ENCODE data around the gene COLEC11. TPM values are rescaled to one million over a fixed set of nuclear protein-coding genes. Genes with fewer than 3 reads are reported as not detected.

COLEC11 gene
- total and polyA plus RNA-seq, 9 of the 15 experiments (the other 6 are each of a cell fraction or from before 2014, with no cell fraction given), result 0.32 to 4.3 (median 1.8) TPM

DNA sequence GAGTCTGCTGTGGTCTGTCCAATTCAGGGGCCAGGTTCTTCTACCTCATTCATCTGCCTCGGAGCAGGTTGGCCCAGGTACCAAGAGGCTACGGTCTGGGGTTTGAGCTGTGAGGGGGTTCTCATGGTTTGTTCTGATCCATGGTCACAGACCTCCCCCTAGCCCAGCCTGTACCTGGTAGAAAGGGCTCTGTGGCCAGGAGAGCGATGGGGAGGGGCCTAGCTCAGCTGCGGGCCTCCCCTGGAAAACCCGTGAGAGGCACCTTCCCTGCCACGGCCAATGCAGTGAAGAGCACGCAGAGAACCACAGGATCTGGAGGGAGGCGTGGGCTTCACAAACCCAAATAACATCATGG, 43.5 kb downstream of the COLEC11 start:
- intact Hi-C loops (cut with micrococcal nuclease) (no loop called here), in situ Hi-C loops (cut with MboI) (no loop called here)
- peaks cover 12% of the 10 kb centered on the region; the same call in 1 of the 2 replicates for H4K20me1 ChIP-seq (replicated peaks; ENCODE audit: control insufficient read depth, insufficient read depth, low read length)
- no peak overlapping the region for H3K4me2 ChIP-seq (ENCODE audit: insufficient read depth, low read length)
- no peak overlapping the region for H3K4me3 ChIP-seq
- no TSS peak for BruUV-seq (replicated peaks)
- 0 out of 2 replicates have a peak, but pooled peaks cover 2% of the 10 kb centered on the region for H3K9me3 ChIP-seq (replicated peaks; ENCODE audit: control insufficient read depth, insufficient read depth, low read depth, low read length)
- H3K27ac ChIP-seq (ENCODE audit: extremely low read depth, low read depth, low read length), result no peak overlapping the region
- DNase-seq (ENCODE audit: extremely low read depth in 1 of 4, low spot score in 3 of 4), result no peak
- no peaks in the 10 kb centered on the region for H3K36me3 ChIP-seq (ENCODE audit: control insufficient read depth, insufficient read depth, low read length)
- no peaks in the 10 kb centered on the region for H3K9me1 ChIP-seq (ENCODE audit: control insufficient read depth, insufficient read depth, low read length)
- ChIA-PET POLR2A (interaction anchor here (1.2 kb wide), 1 partner anchor 16 kb away, joined by 6 read pairs; no protein-coding TSS in a partner anchor), CTCF (ENCODE audit: low intra/inter-chr PET ratio) (no interaction called here)
- H3K9ac ChIP-seq (ENCODE audit: insufficient read depth in 1 of 2, low read depth in 2 of 2, low read length in 2 of 2), result no peak overlapping the region
- peaks cover 0 to 30% of the 10 kb centered on the region in 2 experiments; a peak in 2 of 5 replicates for H3K4me1 ChIP-seq (replicated peaks in 1 of 2; ENCODE audit: control insufficient read depth in 2 of 2, insufficient read depth in 2 of 2, low read length in 2 of 2)
- WGBS (ENCODE audit: insufficient coverage, low coverage, missing lambda C conversion rate), result 6% methylated on average over 8 of the region's 8 CpGs
- no peaks in the 10 kb centered on the region for H3K79me2 ChIP-seq (ENCODE audit: control insufficient read depth, insufficient read depth, low read length)
- H2AFZ ChIP-seq (ENCODE audit: low read depth, low read length), result no peak overlapping the region
- no peak for ATAC-seq
- peaks cover 64 to 89% of the 10 kb centered on the region in 2 experiments for H3K27me3 ChIP-seq (ENCODE audit: control insufficient read depth in 2 of 2, insufficient read depth in 2 of 2, low read length in 2 of 2)
- FAIRE-seq, result no peak
- TF ChIP-seq, protein P1, sequence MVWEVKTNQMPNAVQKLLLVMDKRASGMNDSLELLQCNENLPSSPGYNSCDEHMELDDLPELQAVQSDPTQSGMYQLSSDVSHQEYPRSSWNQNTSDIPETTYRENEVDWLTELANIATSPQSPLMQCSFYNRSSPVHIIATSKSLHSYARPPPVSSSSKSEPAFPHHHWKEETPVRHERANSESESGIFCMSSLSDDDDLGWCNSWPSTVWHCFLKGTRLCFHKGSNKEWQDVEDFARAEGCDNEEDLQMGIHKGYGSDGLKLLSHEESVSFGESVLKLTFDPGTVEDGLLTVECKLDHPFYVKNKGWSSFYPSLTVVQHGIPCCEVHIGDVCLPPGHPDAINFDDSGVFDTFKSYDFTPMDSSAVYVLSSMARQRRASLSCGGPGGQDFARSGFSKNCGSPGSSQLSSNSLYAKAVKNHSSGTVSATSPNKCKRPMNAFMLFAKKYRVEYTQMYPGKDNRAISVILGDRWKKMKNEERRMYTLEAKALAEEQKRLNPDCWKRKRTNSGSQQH (CRISPR knock-in tag; IDR thresholded peaks at IDR 0.05), result no peak
- TF ChIP-seq CREBBP (IDR thresholded peaks at IDR 0.05; ENCODE audit: low read depth, low read length), result no peak
- no peak for TF ChIP-seq BCOR (IDR thresholded peaks at IDR 0.05)
- TF ChIP-seq SMAD3 (CRISPR knock-in tag; conservative IDR thresholded peaks at IDR 0.05), result no peak
- no peak for TF ChIP-seq CSDE1 (IDR thresholded peaks at IDR 0.05)
- no peak for TF ChIP-seq ZNF785 (CRISPR knock-in tag; IDR thresholded peaks at IDR 0.05)
- TF ChIP-seq ZNF584 (CRISPR knock-in tag; IDR thresholded peaks at IDR 0.05; ENCODE audit: low read depth), result no peak
- no peak for TF ChIP-seq CBFB (CRISPR knock-in tag; IDR thresholded peaks at IDR 0.05)
- TF ChIP-seq ZNF764 (CRISPR knock-in tag; IDR thresholded peaks at IDR 0.05; ENCODE audit: low read depth), result no peak
- TF ChIP-seq, protein P2, sequence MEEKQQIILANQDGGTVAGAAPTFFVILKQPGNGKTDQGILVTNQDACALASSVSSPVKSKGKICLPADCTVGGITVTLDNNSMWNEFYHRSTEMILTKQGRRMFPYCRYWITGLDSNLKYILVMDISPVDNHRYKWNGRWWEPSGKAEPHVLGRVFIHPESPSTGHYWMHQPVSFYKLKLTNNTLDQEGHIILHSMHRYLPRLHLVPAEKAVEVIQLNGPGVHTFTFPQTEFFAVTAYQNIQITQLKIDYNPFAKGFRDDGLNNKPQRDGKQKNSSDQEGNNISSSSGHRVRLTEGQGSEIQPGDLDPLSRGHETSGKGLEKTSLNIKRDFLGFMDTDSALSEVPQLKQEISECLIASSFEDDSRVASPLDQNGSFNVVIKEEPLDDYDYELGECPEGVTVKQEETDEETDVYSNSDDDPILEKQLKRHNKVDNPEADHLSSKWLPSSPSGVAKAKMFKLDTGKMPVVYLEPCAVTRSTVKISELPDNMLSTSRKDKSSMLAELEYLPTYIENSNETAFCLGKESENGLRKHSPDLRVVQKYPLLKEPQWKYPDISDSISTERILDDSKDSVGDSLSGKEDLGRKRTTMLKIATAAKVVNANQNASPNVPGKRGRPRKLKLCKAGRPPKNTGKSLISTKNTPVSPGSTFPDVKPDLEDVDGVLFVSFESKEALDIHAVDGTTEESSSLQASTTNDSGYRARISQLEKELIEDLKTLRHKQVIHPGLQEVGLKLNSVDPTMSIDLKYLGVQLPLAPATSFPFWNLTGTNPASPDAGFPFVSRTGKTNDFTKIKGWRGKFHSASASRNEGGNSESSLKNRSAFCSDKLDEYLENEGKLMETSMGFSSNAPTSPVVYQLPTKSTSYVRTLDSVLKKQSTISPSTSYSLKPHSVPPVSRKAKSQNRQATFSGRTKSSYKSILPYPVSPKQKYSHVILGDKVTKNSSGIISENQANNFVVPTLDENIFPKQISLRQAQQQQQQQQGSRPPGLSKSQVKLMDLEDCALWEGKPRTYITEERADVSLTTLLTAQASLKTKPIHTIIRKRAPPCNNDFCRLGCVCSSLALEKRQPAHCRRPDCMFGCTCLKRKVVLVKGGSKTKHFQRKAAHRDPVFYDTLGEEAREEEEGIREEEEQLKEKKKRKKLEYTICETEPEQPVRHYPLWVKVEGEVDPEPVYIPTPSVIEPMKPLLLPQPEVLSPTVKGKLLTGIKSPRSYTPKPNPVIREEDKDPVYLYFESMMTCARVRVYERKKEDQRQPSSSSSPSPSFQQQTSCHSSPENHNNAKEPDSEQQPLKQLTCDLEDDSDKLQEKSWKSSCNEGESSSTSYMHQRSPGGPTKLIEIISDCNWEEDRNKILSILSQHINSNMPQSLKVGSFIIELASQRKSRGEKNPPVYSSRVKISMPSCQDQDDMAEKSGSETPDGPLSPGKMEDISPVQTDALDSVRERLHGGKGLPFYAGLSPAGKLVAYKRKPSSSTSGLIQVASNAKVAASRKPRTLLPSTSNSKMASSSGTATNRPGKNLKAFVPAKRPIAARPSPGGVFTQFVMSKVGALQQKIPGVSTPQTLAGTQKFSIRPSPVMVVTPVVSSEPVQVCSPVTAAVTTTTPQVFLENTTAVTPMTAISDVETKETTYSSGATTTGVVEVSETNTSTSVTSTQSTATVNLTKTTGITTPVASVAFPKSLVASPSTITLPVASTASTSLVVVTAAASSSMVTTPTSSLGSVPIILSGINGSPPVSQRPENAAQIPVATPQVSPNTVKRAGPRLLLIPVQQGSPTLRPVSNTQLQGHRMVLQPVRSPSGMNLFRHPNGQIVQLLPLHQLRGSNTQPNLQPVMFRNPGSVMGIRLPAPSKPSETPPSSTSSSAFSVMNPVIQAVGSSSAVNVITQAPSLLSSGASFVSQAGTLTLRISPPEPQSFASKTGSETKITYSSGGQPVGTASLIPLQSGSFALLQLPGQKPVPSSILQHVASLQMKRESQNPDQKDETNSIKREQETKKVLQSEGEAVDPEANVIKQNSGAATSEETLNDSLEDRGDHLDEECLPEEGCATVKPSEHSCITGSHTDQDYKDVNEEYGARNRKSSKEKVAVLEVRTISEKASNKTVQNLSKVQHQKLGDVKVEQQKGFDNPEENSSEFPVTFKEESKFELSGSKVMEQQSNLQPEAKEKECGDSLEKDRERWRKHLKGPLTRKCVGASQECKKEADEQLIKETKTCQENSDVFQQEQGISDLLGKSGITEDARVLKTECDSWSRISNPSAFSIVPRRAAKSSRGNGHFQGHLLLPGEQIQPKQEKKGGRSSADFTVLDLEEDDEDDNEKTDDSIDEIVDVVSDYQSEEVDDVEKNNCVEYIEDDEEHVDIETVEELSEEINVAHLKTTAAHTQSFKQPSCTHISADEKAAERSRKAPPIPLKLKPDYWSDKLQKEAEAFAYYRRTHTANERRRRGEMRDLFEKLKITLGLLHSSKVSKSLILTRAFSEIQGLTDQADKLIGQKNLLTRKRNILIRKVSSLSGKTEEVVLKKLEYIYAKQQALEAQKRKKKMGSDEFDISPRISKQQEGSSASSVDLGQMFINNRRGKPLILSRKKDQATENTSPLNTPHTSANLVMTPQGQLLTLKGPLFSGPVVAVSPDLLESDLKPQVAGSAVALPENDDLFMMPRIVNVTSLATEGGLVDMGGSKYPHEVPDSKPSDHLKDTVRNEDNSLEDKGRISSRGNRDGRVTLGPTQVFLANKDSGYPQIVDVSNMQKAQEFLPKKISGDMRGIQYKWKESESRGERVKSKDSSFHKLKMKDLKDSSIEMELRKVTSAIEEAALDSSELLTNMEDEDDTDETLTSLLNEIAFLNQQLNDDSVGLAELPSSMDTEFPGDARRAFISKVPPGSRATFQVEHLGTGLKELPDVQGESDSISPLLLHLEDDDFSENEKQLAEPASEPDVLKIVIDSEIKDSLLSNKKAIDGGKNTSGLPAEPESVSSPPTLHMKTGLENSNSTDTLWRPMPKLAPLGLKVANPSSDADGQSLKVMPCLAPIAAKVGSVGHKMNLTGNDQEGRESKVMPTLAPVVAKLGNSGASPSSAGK (IDR thresholded peaks at IDR 0.05), result no peak
- TF ChIP-seq MIER1 (IDR thresholded peaks at IDR 0.05; ENCODE audit: low read depth), result no peak
